GM10266 (cell line): ENCODE results near the gene TPD52L2.

Experiments used
- DNase-seq: peaks from one replicate; pipeline ENCODE4 v3.0.0; 2012; ENCODE audit errors: extremely low spot score
- CTCF ChIP-seq: IDR thresholded peaks from 2 replicates; pipeline ENCODE4 v1.5.1; 2012; ENCODE audit warnings: mild to moderate bottlenecking, low read depth; ENCODE audit not compliant: control insufficient read depth, insufficient read depth; ENCODE audit errors: missing control alignments

The TPD52L2 gene

DNA sequence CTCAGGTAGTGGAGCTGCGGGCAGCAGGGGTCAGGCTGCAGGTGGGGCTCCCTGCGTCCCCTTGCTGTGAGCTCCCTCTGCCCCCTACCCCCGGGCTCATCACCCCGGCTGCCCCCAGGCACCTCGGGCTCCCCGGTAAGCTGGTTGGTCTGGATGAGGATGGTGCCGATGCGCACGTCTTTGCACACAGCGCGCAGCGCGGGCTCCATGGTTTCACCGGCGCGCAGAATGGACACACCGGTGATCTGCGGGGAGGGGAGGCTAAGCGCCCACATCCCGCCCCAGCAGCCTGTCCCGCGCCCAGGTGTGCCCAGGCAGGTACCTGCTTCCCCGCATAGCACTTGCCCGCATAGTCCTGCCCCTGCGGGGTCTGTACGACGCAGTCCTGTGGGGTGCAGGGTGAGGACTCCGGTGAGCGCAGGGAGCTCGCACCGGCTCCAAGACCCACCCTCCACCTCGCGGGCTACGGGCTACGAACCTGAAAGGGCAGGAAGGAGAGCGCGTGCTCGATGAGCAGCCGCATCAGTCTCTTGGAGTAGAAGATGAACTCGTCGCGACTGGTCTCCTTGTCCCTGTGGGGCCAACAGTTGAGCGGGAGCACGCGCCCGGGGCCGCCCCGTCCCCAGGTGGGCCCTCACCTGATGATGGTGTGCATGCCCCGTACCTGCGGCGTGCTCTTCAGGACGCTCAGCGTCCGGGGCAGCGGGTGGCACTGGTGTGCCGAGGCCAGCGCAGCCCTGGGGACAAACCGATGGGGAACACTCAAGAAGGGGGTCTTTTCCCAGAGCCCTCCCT lies 75.6 kb downstream of the TPD52L2 start:
- TF ChIP-seq CTCF, result no peak
- no peak for DNase-seq
